ENCODE results near the gene SZRD1. TPM values are rescaled to one million over a fixed set of nuclear protein-coding genes. Genes with fewer than 3 reads are reported as not detected.

Gene SZRD1
- total and polyA plus RNA-seq, 2 of the 8 experiments (the other 6 are each of a cell fraction or from before 2014, with no cell fraction given), result 97.8 to 108 TPM

DNA sequence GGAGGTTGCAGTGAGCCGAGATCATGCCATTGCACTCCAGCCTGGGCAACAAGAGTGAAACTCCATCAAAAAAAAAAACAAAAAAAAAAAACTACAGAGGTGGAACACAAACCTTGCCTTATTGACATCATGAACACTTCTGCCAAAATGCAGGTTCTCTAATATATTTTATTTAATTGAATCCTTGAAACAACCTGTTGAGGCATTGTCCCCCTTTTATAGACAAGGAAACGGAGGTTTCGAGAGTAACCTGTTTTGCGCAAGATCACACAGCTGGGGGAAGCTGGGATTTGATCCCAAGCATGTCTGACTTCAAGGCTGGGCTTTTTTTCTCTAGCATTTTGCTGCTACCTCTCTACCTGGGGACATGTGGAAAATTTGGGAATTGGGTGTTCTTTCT, 2.8 kb downstream of the SZRD1 start (continued):
- TF ChIP-seq CBX5 (IDR thresholded peaks at IDR 0.05; ENCODE audit: low read depth, low read length), result no peak

Data from H1 (cell line).